Activated CD4-positive, alpha-beta T cell treated with anti-CD3 and anti-CD28 coated beads, Interleukin-10, Interleukin-2, amounts not matched to agents 100 ng/mL and 50 ng/mL, durations not matched to agents 16 hours and 8 hours (primary cell): ENCODE results near the gene LCT.

ENCODE experiments used
- DNase-seq: peaks from one replicate; pipeline ENCODE4 v3.0.0-alpha.2; 2020

LCT gene

DNA sequence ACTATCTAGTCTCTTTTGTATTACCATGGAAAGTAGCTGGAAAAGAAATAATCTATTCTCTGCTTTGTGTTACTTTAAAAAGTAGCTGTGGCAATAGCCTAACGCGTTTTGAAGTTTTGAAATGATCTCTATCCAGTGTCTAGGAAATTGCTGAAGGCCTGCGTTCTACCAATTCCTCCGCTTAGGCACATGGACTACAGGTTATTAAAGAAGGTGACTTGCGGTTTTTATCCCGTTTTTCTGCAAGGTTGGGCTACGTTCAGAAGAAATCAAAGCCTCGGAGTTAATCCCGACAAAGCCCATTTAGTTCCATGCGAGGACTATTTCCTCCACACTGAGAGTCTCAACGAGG lies 96.0 kb downstream of the LCT start:
- no peak for DNase-seq

DNA sequence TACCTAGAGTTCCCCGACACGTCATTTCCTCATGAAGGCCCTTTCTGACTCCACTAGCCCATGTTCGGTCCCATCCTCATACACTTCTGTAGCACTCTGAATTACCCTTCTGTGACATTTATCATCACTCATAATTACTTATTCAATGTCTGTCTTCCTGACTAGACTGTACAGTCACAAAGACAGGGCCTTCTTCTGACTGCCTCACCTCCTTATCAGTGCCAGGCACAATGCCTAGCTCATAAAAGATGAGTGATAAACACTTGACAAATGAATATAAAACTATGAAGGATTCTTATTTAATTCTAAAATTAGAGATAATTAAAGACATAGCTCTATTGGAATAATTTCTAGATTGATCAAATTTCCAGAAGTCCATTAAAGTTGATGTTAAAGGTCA lies 96.8 kb downstream of the LCT start:
- DNase-seq = no peak
